ENCODE measurements around the gene AP1S2.
A peak's percentile ranks its signal among the peaks of the same experiment; 100 is the strongest.
"Not testable (repeated sequence)": the region's sequence is repeated elsewhere in the genome, so short reads cannot be mapped to it uniquely, and the experiment has no call there.

The AP1S2 gene

DNA sequence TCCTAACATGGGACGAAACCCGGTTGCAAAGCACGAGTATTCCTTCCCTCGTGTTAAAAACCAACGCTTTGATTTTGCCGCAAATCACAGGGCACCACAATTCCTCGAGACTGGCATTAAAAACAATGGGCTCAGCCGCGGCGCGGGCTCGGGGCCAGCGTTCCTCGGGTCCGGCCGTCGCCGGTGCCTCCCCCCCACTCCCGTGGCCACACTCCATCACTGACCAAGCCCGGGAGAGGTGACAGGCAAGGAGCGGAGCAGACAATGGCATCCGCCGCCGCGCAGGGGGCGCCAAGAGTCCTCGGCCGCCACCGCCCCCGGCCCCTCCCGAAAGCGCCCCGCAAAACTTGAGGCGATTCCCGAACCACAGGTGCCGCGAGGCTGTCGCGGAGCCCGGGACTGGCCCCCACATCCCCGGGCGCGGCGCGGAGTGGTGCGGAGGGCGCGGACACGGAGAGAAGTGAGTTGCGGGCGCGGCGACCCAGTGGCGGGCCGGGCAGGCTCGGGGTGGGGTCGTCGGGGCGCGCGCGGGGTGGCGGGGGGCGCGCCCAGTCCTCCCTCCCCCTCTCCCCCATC, 445 bp downstream of the AP1S2 start:
- Histone ChIP-seq H3K36me3 (ENCODE audit: control insufficient read depth, insufficient read depth, low read length) (peaks cover 13% of the 10 kb centered on the region), H3K4me1 (ENCODE audit: control insufficient read depth, insufficient read depth, low read length) (peaks cover 13% of the 10 kb centered on the region), H3K9ac (ENCODE audit: low read depth, low read length) (peak overlapping the region; percentile 87), H3K27me3 (ENCODE audit: control insufficient read depth, insufficient read depth, low read length) (no peaks in the 10 kb centered on the region), H3K9me3 (ENCODE audit: control insufficient read depth, insufficient read depth, low read length) (no peaks in the 10 kb centered on the region), H3K4me3 (ENCODE audit: low read depth, low read length) (peak overlapping the region; percentile 94)

DNA sequence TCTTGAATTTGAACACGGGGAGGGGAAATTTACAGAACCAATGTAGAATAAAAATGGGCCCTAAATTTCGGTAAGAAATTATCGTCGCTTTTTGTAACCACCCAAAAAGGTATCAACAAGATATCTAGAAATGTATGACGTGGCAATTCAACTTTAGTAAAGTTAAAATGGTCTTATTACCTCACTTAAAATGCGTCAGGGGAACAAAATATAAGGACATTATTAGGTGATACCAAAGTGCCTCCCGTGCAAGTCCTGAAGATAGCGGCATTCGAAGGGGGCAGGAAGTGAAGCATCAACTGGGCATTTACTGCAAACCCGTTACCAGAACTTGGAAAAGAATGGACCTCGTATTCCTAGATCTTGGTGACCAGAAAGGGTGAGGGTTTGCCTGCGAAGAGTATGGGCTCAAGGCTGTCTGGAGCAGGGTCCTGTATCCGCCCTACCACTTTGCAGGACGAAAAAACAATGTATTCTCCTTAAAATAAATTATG, 980 bp downstream of the AP1S2 start:
- Histone ChIP-seq H3K4me1 (ENCODE audit: control insufficient read depth, insufficient read depth, low read length) (peaks cover 15% of the 10 kb centered on the region), H3K36me3 (ENCODE audit: control insufficient read depth, insufficient read depth, low read length) (peaks cover 15% of the 10 kb centered on the region), H3K4me3 (ENCODE audit: low read depth, low read length) (peak overlapping the region; percentile 94), H3K27me3 (ENCODE audit: control insufficient read depth, insufficient read depth, low read length) (no peaks in the 10 kb centered on the region), H3K9me3 (ENCODE audit: control insufficient read depth, insufficient read depth, low read length) (no peaks in the 10 kb centered on the region), H3K9ac (ENCODE audit: low read depth, low read length) (peak overlapping the region; percentile 87)

DNA sequence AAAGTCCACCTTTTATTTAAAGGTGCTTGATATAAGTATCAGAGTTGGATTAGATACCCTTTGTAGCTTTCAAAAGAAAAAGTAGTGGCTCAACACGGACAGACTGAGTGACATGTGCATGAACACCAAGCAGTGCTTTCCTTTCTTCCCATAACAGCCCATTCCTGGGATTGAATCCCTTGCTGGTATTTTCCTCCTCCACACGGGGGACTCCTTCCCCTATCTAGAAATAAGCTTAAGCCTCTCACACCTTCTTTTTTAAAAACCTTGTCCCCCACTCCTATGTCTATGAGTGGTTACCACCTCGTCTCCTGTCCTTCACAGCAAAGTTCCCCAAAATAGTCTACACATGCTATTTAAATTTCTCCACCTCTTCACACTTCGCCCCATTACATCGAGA, 5.1 kb downstream of the AP1S2 start:
- H3K4me1 ChIP-seq (ENCODE audit: control insufficient read depth, insufficient read depth, low read length), result peaks cover 23% of the 10 kb centered on the region
- H3K9ac ChIP-seq (ENCODE audit: low read depth, low read length), result no peak overlapping the region
- H3K4me3 ChIP-seq (ENCODE audit: low read depth, low read length), result no peak overlapping the region
- no peaks in the 10 kb centered on the region for H3K9me3 ChIP-seq (ENCODE audit: control insufficient read depth, insufficient read depth, low read length)
- no peaks in the 10 kb centered on the region for H3K27me3 ChIP-seq (ENCODE audit: control insufficient read depth, insufficient read depth, low read length)
- peaks cover 27% of the 10 kb centered on the region for H3K36me3 ChIP-seq (ENCODE audit: control insufficient read depth, insufficient read depth, low read length)

DNA sequence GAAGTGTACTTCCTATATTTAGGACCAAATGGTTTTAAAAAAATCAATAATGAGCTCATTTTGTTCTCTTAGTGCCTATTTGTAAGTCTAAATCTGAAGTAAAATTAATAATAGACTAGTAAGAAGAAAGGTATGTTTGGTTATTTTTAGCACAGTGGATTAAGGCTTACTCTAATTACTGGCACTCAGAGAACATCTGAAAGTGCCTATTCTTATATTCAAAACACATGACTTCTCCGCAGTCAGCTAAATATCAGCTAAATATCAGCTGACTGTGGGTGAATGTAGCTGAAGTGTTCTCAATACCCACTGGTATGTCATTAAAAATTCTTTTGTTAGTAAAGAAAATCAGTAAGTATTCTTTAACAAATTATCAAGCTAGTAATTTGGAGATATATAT, 6.0 kb downstream of the AP1S2 start:
- Histone ChIP-seq H3K9ac (ENCODE audit: low read depth, low read length) (no peak overlapping the region), H3K36me3 (ENCODE audit: control insufficient read depth, insufficient read depth, low read length) (peaks cover 36% of the 10 kb centered on the region), H3K9me3 (ENCODE audit: control insufficient read depth, insufficient read depth, low read length) (no peaks in the 10 kb centered on the region), H3K4me3 (ENCODE audit: low read depth, low read length) (no peak overlapping the region), H3K27me3 (ENCODE audit: control insufficient read depth, insufficient read depth, low read length) (no peaks in the 10 kb centered on the region), H3K4me1 (ENCODE audit: control insufficient read depth, insufficient read depth, low read length) (peaks cover 23% of the 10 kb centered on the region)

DNA sequence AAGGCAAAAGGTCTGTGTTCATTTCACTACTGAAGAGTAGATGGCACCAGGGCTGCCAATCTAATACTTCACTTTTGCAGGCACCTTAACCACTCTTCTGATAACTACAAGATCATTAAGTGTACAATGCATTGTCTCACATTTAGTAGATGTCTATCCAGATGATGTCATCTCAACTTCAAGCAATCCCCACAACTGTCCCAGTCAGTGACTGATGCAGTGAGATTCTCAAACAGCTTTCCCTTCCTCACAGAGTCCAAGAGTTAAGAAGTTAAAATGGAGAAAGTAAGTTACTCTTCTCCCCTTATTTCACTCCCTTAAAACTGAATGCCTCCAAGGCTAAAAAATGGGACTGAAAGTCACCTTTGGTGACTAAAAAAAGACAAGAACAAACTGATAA, 10.7 kb downstream of the AP1S2 start:
- peaks cover 23% of the 10 kb centered on the region for H3K36me3 ChIP-seq (ENCODE audit: control insufficient read depth, insufficient read depth, low read length)
- H3K27me3 ChIP-seq (ENCODE audit: control insufficient read depth, insufficient read depth, low read length), result no peaks in the 10 kb centered on the region
- H3K4me3 ChIP-seq (ENCODE audit: low read depth, low read length), result no peak overlapping the region
- no peaks in the 10 kb centered on the region for H3K9me3 ChIP-seq (ENCODE audit: control insufficient read depth, insufficient read depth, low read length)
- H3K4me1 ChIP-seq (ENCODE audit: control insufficient read depth, insufficient read depth, low read length), result peaks cover 21% of the 10 kb centered on the region
- no peak overlapping the region for H3K9ac ChIP-seq (ENCODE audit: low read depth, low read length)

GRCh38 chrX:15841853-15842516, 12.6 kb downstream of the AP1S2 start:
- H3K9me3 ChIP-seq (ENCODE audit: control insufficient read depth, insufficient read depth, low read length), result no peaks in the 10 kb centered on the region
- no peaks in the 10 kb centered on the region for H3K27me3 ChIP-seq (ENCODE audit: control insufficient read depth, insufficient read depth, low read length)
- peaks cover 7% of the 10 kb centered on the region for H3K4me1 ChIP-seq (ENCODE audit: control insufficient read depth, insufficient read depth, low read length)
- H3K9ac ChIP-seq (ENCODE audit: low read depth, low read length), result no peak overlapping the region
- peaks cover 19% of the 10 kb centered on the region for H3K36me3 ChIP-seq (ENCODE audit: control insufficient read depth, insufficient read depth, low read length)
- H3K4me3 ChIP-seq (ENCODE audit: low read depth, low read length), result no peak overlapping the region

DNA sequence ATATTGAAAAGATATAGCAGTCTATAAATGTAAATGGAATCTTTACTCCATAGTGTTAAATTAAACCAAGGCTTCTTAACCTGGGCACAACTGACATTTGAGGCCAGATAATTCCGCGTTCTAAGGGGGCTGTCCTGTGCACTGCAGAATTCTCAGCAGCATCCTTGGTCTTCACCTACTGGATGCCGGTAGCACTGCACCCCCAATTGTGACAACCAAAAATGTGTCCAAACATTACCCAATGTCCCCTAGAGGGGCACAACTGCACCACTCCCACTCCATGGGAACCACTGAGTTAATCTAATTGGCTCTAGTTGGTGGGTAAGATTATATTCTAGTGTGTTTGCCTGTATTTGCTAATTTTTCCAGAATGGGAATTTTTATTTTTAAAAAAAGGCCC, 16.6 kb downstream of the AP1S2 start:
- no peaks in the 10 kb centered on the region for H3K36me3 ChIP-seq (ENCODE audit: control insufficient read depth, insufficient read depth, low read length)
- no peaks in the 10 kb centered on the region for H3K9me3 ChIP-seq (ENCODE audit: control insufficient read depth, insufficient read depth, low read length)
- H3K4me3 ChIP-seq (ENCODE audit: low read depth, low read length), result no peak overlapping the region
- H3K27me3 ChIP-seq (ENCODE audit: control insufficient read depth, insufficient read depth, low read length), result no peaks in the 10 kb centered on the region
- H3K9ac ChIP-seq (ENCODE audit: low read depth, low read length), result no peak overlapping the region
- H3K4me1 ChIP-seq (ENCODE audit: control insufficient read depth, insufficient read depth, low read length), result peaks cover 12% of the 10 kb centered on the region

DNA sequence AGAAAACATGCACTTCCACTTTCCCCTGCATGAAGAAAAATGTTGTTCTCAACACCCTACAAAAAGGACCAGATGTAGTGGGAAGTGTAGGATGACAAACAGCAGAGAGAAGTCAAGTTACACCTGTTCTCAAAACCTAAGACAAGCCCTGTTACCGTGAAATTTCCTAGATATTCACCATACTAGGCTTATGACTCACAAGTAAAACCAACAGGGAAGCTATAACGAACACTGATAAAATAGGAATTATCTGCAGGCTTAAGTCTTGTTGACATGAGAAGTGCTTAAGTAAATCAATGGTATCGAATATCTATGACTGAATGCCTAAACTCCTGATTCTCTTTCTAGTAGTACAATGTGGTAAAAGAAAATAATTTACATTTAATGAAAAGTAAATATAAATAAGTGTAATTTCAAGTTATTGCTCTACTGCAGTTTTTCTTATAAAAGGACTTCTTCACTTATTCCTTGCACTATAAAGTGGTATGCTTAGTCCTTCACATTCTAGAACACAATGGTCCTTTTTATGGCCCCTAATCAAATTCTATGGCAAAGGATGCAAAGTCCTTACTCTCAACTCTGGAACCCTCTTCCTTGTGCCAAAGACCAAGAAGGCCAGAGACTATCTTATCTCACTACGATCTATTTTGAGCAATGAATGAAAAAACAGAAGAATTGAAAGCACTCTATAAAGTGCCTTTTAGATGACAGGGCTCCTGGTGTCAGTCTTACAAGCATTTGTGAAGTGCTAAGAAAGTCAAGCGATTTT, 19.6 kb downstream of the AP1S2 start:
- H3K4me1 ChIP-seq (ENCODE audit: control insufficient read depth, insufficient read depth, low read length), result peaks cover 8% of the 10 kb centered on the region
- no peak overlapping the region for H3K4me3 ChIP-seq (ENCODE audit: low read depth, low read length)
- no peaks in the 10 kb centered on the region for H3K36me3 ChIP-seq (ENCODE audit: control insufficient read depth, insufficient read depth, low read length)
- H3K9ac ChIP-seq (ENCODE audit: low read depth, low read length), result no peak overlapping the region
- H3K9me3 ChIP-seq (ENCODE audit: control insufficient read depth, insufficient read depth, low read length), result no peaks in the 10 kb centered on the region
- H3K27me3 ChIP-seq (ENCODE audit: control insufficient read depth, insufficient read depth, low read length), result no peaks in the 10 kb centered on the region

DNA sequence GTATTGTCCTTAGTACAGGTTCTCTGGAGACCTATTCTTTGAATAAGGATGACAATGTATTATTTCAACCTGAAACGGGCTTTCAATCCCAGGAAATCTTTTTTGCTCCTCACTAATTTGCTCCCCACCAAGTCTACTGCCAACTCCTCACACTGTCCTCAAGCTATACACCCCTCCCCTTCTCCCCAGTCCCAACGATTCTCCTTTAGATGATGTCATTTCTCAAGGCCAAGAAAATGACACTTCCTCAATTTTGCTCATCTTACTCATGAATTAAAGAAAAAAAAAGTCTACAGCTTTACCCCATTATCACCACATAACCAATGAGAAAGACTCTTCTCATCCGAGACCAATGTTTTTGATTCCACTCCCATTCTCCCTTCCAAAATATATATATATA, 20.6 kb downstream of the AP1S2 start:
- Histone ChIP-seq H3K4me1 (ENCODE audit: control insufficient read depth, insufficient read depth, low read length) (peaks cover 8% of the 10 kb centered on the region), H3K27me3 (ENCODE audit: control insufficient read depth, insufficient read depth, low read length) (no peaks in the 10 kb centered on the region), H3K4me3 (ENCODE audit: low read depth, low read length) (no peak overlapping the region), H3K9ac (ENCODE audit: low read depth, low read length) (no peak overlapping the region), H3K9me3 (ENCODE audit: control insufficient read depth, insufficient read depth, low read length) (no peaks in the 10 kb centered on the region), H3K36me3 (ENCODE audit: control insufficient read depth, insufficient read depth, low read length) (no peaks in the 10 kb centered on the region)

- not testable (repeated sequence) for H3K9ac ChIP-seq (ENCODE audit: low read depth, low read length); H3K36me3 ChIP-seq (ENCODE audit: control insufficient read depth, insufficient read depth, low read length); H3K4me1 ChIP-seq (ENCODE audit: control insufficient read depth, insufficient read depth, low read length); H3K4me3 ChIP-seq (ENCODE audit: low read depth, low read length); H3K27me3 ChIP-seq (ENCODE audit: control insufficient read depth, insufficient read depth, low read length); H3K9me3 ChIP-seq (ENCODE audit: control insufficient read depth, insufficient read depth, low read length)
These were observed 23.3 kb downstream of the AP1S2 start for GRCh38 chrX:15831347-15831746.

- no peaks in the 10 kb centered on the region for H3K36me3 ChIP-seq (ENCODE audit: control insufficient read depth, insufficient read depth, low read length)
- no peak overlapping the region for H3K9ac ChIP-seq (ENCODE audit: low read depth, low read length)
- H3K9me3 ChIP-seq (ENCODE audit: control insufficient read depth, insufficient read depth, low read length), result no peaks in the 10 kb centered on the region
- H3K4me1 ChIP-seq (ENCODE audit: control insufficient read depth, insufficient read depth, low read length), result peaks cover 5% of the 10 kb centered on the region
- H3K4me3 ChIP-seq (ENCODE audit: low read depth, low read length), result no peak overlapping the region
- no peaks in the 10 kb centered on the region for H3K27me3 ChIP-seq (ENCODE audit: control insufficient read depth, insufficient read depth, low read length)
These were observed 25.4 kb downstream of the AP1S2 start for GRCh38 chrX:15829217-15829616.

DNA sequence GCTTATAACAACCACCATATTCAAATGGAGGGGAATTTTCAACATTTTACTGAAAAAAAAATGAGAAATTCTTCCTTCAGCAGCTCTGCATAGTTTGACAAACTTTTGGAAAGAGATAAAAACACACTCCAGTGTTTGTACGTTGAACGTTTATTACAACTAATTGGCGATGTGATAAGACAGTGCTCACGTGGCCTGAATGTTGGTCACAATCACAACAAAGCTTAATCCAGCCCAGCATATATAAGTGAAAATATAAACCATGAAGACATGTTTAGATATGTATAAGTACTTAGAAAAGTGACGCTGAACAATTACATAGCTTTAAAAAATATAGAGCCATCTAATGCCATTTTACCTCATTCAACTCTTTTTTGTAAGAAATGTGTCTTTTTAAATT, 28.7 kb downstream of the AP1S2 start:
- Histone ChIP-seq H3K36me3 (ENCODE audit: control insufficient read depth, insufficient read depth, low read length) (peaks cover 3% of the 10 kb centered on the region), H3K4me3 (ENCODE audit: low read depth, low read length) (no peak overlapping the region)

More for the DNA sequence above, 28.7 kb downstream of the AP1S2 start:
- H3K9me3 ChIP-seq (ENCODE audit: control insufficient read depth, insufficient read depth, low read length), result no peaks in the 10 kb centered on the region
- no peak overlapping the region for H3K9ac ChIP-seq (ENCODE audit: low read depth, low read length)
- no peaks in the 10 kb centered on the region for H3K27me3 ChIP-seq (ENCODE audit: control insufficient read depth, insufficient read depth, low read length)
- H3K4me1 ChIP-seq (ENCODE audit: control insufficient read depth, insufficient read depth, low read length), result no peaks in the 10 kb centered on the region

All from iPS-15b (cell line).